GM21390 (cell line): ENCODE measurements around the gene PDYN.

Experiments
- ATAC-seq: cut with Tn5 transposase; IDR thresholded peaks from one replicate; pipeline ENCODE4 v1.9.1; 2021; ENCODE audit not compliant: unreplicated experiment

PDYN gene

GRCh38 chr20:1952737-1953530, 40.9 kb downstream of the PDYN start:
- ATAC-seq = peak; percentile 65

DNA sequence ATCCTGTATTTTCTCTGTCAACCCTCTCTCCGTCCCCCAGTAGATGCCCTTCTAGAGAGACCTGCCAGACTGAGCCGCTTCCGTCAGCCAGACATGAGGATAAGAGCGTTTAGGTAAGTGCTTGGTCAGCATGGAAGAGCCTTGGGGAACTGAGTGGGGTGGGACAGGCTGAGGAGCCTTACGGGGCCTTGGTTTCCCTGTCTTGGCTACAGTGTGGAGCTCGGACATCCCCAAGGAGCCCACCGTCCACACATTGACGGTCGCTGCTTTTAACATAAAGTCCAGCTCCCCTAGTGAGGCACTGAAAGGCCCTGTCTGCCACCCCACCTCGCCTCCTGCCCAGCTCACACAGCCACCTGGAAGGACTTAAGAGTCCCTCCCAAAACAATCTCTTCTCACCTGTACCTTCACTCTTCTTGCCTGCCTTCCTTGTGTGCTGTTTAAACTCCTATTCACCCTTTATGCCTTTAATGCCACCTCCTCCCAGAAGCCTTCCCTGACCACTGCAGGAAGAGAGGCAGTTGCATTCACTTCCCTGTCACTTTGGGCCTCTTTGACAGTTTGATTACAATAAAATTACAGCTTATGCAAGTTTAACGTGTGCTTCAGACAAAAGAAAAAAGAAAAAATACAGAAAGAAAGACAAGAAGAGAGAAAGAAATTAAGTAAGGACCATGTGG, 42.3 kb downstream of the PDYN start:
- ATAC-seq = no peak

DNA sequence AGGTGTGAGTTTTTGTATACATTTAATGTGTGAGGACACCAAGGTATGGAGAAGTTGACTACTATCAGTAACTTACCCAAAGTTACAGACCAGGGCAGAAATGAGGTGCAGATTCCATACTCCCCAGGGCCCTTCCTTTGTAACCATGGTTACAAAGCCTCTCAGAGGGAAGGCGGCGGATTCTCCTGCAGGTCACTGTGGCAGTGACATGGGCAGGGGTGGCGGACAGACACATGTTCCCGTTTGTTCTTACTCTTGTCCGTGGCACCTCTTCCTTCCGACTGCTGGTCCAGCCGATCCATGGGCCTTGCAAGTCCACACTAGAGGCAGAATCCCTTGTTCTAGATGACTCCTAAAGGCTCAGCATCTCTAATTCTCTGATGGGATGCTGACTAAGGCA, 43.0 kb downstream of the PDYN start:
- no peak for ATAC-seq

- no peak for ATAC-seq
Measured at GRCh38 chr20:1949347-1950100, 44.3 kb downstream of the PDYN start.

- no peak for ATAC-seq
Measured at GRCh38 chr20:1947535-1947846, 46.4 kb downstream of the PDYN start.

DNA sequence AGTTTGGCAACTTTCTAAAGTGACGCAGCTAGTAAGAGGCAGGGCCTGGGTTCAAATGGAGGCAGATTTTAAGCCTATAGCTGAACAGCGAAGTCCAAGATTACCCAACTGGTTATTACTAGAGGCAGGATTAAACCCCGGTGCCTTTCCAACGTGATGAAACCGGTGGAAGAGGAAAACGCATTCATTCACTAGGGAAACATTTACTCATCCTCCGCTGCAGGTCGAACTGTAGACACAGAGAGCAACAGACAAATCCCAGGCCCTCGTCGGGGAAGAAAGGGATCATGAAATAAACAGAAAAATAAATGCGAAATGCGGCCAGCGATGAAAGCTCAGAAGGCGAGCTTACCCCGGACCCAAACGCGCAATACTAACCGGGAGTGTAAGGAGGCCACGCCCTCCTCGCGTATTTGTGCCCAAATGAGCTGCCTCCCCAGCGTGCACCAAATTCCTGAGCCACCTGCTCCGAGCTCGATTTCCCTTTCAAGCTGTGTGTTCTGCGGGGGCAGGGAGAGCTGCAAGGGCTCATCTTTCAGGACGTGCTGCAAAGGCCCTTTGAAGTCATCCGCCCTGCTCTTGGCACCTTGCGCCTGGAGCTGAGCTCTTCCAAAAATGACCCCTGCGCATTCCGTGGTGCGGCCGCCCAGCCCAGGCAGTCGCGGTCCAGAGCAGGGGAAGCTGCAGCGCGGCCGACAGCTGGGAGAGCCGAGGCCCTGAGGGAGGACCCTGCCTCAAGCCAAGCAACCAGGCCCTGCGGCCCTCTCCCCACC, 46.9 kb downstream of the PDYN start:
- no peak for ATAC-seq

- no peak for ATAC-seq
Measured at GRCh38 chr20:1946442-1946761, 47.5 kb downstream of the PDYN start.

- no peak for ATAC-seq
Measured at GRCh38 chr20:1945660-1946059, 48.2 kb downstream of the PDYN start.

DNA sequence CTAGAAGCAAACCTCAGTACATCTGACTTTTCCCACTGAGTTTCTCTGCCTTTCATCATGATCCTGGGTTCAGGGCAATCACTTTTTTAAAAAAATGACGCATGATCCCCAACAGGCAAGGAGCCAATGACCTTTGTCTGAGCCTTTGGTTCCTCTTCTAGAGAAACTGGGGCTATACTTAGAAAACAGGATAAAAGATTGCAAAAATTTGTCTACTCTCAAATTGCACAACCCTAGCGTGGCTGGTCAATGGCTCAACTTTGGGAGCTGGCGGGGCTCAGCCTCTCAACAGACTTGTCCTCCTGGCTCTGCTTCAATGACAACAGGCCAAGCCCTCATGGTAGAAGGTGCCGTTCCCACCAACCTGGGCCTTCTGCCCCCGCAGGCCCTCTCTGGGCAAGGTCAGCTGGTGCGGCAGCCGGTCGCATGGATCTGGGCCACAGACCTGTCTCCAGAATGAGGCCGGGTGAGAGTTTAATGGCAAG, 48.7 kb downstream of the PDYN start:
- ATAC-seq = no peak

DNA sequence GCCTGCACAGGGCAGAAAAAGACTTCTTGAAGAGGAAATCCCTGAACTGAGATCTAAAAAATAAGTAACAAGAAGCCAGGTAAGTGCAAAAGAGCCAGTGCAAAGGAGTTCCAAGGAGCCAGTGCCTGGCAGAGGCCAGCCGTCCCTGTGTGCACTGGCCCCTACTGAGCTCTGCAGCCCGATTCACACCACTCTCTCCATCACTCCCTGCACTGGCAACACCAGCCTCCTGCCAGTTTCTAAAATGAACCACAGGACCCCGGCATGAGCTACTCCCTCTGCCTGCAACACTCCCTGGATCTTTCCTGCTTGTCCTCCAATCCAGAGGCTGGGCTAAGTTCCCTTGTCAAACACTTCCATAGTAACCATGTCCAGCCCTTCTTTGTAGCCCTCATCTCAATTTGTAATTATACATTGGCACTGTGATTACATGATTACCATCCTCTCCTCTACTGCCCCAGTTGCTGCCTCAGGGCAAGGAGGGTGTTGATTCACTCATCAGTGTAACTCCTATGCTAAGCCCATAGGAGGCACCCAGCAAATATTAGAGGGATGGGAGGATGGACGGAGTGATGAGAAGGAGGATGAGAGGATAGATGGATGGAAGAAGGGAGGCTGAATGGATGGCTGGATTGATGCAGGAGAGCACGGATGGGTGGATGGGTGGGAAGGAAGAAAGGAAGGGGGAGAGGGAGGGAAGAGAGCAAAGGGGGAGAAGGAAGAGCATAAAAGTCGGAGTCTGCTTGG, 49.3 kb downstream of the PDYN start:
- ATAC-seq = no peak

DNA sequence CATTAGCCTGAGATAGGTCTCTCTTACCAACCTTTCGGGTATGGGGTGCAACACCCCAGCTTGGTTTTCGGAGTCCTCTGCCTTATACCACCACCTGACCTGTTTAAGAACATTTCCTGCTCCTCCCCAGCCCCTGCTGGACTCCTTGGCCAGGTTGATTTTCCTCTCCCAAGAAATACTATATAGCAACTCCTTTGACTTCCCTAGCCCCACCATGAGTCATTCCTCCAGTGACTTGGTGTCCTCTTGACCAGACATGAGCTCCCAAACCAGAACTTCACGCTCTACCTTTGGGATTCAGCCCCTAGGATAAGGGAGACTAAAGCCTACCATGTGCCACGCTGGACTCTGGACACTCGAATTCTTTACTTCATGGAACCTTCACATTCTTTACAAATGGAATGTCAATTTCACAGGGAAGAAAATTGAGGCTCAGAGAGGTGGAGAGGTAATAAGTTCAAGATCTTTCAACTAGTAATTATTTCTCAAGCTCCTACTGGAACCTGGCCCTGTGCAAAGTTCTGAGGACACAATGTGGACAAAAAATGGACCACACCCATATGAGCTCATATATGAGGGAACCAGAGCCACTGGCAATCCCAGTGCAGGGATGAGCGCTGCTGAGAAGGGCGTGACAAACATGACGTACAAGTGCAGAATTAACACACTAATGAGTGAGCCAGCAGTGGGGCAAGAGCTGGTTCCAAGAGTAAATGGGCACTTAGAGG, 50.4 kb downstream of the PDYN start:
- no peak for ATAC-seq

DNA sequence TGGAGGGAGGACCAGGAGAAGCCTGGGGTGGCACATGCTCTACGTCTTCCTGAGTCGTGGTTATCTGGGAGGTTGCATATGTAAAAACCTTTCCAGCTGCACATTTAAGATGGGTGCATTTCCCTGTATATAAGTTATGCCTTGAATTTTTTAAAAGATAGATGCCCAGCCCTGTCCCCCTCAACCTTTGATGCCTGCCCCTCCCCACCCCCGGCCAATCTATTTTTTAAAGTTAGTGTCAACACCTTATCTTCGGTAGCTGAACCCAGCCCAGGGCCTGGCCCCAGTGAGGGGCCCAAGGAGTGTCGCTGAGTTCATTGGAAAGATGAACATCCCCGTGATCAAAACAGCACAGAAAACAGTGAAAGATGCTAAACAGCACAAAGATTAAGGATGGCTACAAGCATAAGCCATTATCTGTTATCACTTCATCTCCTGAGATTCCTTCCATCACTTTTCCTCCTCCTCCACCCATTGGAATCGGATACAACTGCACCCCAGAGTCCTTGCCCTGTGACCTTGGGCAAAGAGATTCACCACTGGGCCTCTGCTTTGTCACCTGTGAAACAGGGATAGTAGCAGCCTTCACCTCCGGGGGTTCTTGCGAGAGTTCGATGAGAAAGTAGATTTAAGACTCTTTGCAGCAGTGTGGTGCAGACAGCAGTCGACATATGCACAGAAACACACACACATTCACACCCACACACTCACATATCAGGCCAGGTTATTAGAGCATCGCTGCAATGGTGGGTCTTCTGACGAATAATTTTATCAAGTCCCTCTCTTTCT, 51.2 kb downstream of the PDYN start:
- ATAC-seq = no peak

GRCh38 chr20:1942061-1942460, 51.8 kb downstream of the PDYN start:
- ATAC-seq = no peak

- no peak for ATAC-seq
Measured at GRCh38 chr20:1941226-1941625, 52.6 kb downstream of the PDYN start.

DNA sequence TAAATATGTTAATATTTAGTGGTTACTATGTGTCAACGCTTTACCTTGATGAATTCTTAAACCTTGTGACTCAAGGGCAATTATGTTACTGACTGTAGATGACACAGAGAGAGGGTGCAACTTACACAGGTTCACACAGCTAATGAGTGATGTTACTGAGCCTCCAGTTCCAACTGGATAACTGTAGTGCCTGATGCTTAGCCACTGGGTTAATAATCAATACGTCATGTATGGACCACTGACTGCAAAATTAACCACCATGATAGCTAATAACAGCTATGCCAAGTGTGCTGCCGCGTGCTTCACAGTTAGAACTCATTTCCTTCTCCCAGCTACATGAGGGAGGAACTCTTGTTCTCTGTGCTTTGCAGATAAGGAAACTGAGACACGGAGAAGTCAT, 53.3 kb downstream of the PDYN start:
- ATAC-seq = no peak

DNA sequence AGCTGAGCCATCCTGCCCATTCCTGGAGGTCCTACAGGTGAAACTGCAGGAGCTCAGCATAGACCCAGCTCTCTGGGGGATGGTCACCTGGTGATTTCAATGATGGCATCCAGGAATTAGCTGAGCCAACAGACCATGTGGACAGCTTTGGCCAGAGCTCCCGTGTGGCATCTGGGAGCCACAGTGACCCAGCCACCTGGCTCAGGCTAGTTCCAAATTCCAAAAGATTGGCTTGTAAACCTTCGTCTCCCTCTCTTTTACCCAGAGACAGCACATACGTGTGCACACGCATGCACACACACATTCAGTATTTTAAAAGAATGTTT, 54.6 kb downstream of the PDYN start:
- no peak for ATAC-seq

- ATAC-seq = no peak
Measured at GRCh38 chr20:1938464-1939269, 55.2 kb downstream of the PDYN start.

DNA sequence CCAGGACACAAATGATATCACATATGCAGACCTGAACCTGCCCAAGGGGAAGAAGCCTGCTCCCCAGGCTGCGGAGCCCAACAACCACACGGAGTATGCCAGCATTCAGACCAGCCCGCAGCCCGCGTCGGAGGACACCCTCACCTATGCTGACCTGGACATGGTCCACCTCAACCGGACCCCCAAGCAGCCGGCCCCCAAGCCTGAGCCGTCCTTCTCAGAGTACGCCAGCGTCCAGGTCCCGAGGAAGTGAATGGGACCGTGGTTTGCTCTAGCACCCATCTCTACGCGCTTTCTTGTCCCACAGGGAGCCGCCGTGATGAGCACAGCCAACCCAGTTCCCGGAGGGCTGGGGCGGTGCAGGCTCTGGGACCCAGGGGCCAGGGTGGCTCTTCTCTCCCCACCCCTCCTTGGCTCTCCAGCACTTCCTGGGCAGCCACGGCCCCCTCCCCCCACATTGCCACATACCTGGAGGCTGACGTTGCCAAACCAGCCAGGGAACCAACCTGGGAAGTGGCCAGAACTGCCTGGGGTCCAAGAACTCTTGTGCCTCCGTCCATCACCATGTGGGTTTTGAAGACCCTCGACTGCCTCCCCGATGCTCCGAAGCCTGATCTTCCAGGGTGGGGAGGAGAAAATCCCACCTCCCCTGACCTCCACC, 56.4 kb downstream of the PDYN start:
- no peak for ATAC-seq
